ENCODE data around the gene UGT1A5.

Gene UGT1A5

DNA sequence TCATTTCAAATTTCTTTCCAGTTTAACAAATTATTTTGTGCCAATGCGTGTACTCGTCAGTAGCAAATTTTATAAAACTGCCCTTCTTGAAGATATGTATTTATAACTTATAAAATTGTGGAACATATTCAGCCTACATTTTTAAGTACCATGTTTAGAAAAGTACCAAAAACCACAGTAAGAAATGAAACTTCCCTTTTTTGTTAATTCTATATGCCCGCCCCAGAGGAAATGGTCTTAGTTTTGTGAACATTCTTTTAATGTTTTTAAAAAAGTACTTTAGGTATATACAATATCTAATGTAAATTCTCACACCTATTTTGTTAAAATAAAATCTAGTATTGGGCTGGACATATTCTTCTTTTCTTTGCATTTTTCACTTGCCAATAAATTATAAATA is 39.8 kb upstream of the UGT1A5 start:
- no peak overlapping the region for H3K27ac ChIP-seq (ENCODE audit: extremely low read depth, low read depth, low read length)
- H3K4me3 ChIP-seq (ENCODE audit: low read depth, low read length) = no peak overlapping the region
- TF ChIP-seq GLIS2 (tag by site-specific recombination; IDR thresholded peaks at IDR 0.05) (no peak), OVOL3 (tag by site-specific recombination; IDR thresholded peaks at IDR 0.05) (no peak), ZNF768 (tag by site-specific recombination; IDR thresholded peaks at IDR 0.05) (no peak), KLF7 (tag by site-specific recombination; IDR thresholded peaks at IDR 0.05; ENCODE audit: borderline replicate concordance) (no peak), SCRT2 (tag by site-specific recombination; IDR thresholded peaks at IDR 0.05) (no peak), ZNF621 (tag by site-specific recombination; IDR thresholded peaks at IDR 0.05) (no peak), WT1 (tag by site-specific recombination; IDR thresholded peaks at IDR 0.05) (no peak), ZFP41 (tag by site-specific recombination; IDR thresholded peaks at IDR 0.05; ENCODE audit: borderline replicate concordance) (no peak), ZNF571 (tag by site-specific recombination; IDR thresholded peaks at IDR 0.05) (no peak), ZNF510 (tag by site-specific recombination; IDR thresholded peaks at IDR 0.05; ENCODE audit: insufficient replicate concordance) (no peak), ZBTB7A (tag by site-specific recombination; IDR thresholded peaks at IDR 0.05; ENCODE audit: low read depth) (no peak)
- TF ChIP-seq, protein P1, sequence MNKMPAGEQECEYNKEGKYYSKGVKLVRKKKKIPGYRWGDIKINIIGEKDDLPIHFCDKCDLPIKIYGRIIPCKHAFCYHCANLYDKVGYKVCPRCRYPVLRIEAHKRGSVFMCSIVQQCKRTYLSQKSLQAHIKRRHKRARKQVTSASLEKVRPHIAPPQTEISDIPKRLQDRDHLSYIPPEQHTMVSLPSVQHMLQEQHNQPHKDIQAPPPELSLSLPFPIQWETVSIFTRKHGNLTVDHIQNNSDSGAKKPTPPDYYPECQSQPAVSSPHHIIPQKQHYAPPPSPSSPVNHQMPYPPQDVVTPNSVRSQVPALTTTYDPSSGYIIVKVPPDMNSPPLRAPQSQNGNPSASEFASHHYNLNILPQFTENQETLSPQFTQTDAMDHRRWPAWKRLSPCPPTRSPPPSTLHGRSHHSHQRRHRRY (tag by site-specific recombination; IDR thresholded peaks at IDR 0.05) = no peak
- TF ChIP-seq, protein P2, sequence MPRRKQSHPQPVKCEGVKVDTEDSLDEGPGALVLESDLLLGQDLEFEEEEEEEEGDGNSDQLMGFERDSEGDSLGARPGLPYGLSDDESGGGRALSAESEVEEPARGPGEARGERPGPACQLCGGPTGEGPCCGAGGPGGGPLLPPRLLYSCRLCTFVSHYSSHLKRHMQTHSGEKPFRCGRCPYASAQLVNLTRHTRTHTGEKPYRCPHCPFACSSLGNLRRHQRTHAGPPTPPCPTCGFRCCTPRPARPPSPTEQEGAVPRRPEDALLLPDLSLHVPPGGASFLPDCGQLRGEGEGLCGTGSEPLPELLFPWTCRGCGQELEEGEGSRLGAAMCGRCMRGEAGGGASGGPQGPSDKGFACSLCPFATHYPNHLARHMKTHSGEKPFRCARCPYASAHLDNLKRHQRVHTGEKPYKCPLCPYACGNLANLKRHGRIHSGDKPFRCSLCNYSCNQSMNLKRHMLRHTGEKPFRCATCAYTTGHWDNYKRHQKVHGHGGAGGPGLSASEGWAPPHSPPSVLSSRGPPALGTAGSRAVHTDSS (tag by site-specific recombination; IDR thresholded peaks at IDR 0.05) = no peak
- ChIA-PET POLR2A (no interaction called here), CTCF (no interaction called here)
- peaks cover 4% of the 10 kb centered on the region; the same call in 1 of the 2 replicates for H3K4me1 ChIP-seq (ENCODE audit: control insufficient read depth, insufficient read depth, low read length)
- no peaks in the 10 kb centered on the region for H3K36me3 ChIP-seq (ENCODE audit: control insufficient read depth in 2 of 2, insufficient read depth in 1 of 2, low read length in 2 of 2)
- no peaks in the 10 kb centered on the region for H3K9me3 ChIP-seq (ENCODE audit: control insufficient read depth, insufficient read depth, low read depth, low read length)

DNA sequence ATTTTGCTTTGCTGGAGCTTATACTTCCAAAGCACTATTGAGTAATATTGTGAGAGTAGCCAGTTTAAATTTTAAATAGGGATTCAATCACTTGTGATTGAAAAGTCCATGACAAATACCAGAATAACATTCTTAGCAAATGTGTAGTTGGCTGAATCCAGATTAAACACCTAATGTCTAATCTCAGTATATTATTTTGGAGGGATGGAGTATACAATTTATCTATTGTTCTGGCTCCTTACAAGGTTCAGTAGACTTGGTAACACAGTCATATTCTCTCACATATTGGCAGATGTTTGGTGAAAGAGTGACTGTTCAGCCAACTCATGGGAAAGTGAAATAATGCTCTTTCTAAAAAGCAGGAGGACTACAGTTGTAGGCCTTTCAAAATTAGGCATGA is 38.8 kb upstream of the UGT1A5 start:
- Histone ChIP-seq H3K4me1 (ENCODE audit: control insufficient read depth, insufficient read depth, low read length) (peaks cover 4% of the 10 kb centered on the region; the same call in 1 of the 2 replicates), H3K27ac (ENCODE audit: extremely low read depth, low read depth, low read length) (no peak overlapping the region), H3K36me3 (ENCODE audit: control insufficient read depth in 2 of 2, insufficient read depth in 1 of 2, low read length in 2 of 2) (no peaks in the 10 kb centered on the region), H3K4me3 (ENCODE audit: low read depth, low read length) (no peak overlapping the region), H3K9me3 (ENCODE audit: control insufficient read depth, insufficient read depth, low read depth, low read length) (no peaks in the 10 kb centered on the region)
- POLR2A ChIA-PET = no interaction called here
- CTCF ChIA-PET = no interaction called here
- no peak for TF ChIP-seq ZNF585B (tag by site-specific recombination; IDR thresholded peaks at IDR 0.05)
- no peak for TF ChIP-seq ZIC2 (tag by site-specific recombination; IDR thresholded peaks at IDR 0.05)
- no peak for TF ChIP-seq ZNF621 (tag by site-specific recombination; IDR thresholded peaks at IDR 0.05)
- no peak for TF ChIP-seq ZEB2 (tag by site-specific recombination; IDR thresholded peaks at IDR 0.05)
- TF ChIP-seq EGR2 (tag by site-specific recombination; IDR thresholded peaks at IDR 0.05; ENCODE audit: low read depth) = no peak
- no peak for TF ChIP-seq ZBTB17 (tag by site-specific recombination; IDR thresholded peaks at IDR 0.05)
- TF ChIP-seq ZFP69B (tag by site-specific recombination; IDR thresholded peaks at IDR 0.05) = no peak
- TF ChIP-seq, protein P3, sequence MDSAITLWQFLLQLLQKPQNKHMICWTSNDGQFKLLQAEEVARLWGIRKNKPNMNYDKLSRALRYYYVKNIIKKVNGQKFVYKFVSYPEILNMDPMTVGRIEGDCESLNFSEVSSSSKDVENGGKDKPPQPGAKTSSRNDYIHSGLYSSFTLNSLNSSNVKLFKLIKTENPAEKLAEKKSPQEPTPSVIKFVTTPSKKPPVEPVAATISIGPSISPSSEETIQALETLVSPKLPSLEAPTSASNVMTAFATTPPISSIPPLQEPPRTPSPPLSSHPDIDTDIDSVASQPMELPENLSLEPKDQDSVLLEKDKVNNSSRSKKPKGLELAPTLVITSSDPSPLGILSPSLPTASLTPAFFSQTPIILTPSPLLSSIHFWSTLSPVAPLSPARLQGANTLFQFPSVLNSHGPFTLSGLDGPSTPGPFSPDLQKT (IDR thresholded peaks at IDR 0.05; ENCODE audit: borderline replicate concordance, low read depth, low read length) = no peak
- TF ChIP-seq, protein P4, sequence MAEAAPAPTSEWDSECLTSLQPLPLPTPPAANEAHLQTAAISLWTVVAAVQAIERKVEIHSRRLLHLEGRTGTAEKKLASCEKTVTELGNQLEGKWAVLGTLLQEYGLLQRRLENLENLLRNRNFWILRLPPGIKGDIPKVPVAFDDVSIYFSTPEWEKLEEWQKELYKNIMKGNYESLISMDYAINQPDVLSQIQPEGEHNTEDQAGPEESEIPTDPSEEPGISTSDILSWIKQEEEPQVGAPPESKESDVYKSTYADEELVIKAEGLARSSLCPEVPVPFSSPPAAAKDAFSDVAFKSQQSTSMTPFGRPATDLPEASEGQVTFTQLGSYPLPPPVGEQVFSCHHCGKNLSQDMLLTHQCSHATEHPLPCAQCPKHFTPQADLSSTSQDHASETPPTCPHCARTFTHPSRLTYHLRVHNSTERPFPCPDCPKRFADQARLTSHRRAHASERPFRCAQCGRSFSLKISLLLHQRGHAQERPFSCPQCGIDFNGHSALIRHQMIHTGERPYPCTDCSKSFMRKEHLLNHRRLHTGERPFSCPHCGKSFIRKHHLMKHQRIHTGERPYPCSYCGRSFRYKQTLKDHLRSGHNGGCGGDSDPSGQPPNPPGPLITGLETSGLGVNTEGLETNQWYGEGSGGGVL (tag by site-specific recombination; IDR thresholded peaks at IDR 0.05) = no peak
- TF ChIP-seq, protein P5, sequence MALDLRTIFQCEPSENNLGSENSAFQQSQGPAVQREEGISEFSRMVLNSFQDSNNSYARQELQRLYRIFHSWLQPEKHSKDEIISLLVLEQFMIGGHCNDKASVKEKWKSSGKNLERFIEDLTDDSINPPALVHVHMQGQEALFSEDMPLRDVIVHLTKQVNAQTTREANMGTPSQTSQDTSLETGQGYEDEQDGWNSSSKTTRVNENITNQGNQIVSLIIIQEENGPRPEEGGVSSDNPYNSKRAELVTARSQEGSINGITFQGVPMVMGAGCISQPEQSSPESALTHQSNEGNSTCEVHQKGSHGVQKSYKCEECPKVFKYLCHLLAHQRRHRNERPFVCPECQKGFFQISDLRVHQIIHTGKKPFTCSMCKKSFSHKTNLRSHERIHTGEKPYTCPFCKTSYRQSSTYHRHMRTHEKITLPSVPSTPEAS (tag by site-specific recombination; IDR thresholded peaks at IDR 0.05) = no peak
- no peak for TF ChIP-seq ZNF677 (tag by site-specific recombination; IDR thresholded peaks at IDR 0.05)
- no peak for TF ChIP-seq SCRT2 (tag by site-specific recombination; IDR thresholded peaks at IDR 0.05)
- TF ChIP-seq, protein P6, sequence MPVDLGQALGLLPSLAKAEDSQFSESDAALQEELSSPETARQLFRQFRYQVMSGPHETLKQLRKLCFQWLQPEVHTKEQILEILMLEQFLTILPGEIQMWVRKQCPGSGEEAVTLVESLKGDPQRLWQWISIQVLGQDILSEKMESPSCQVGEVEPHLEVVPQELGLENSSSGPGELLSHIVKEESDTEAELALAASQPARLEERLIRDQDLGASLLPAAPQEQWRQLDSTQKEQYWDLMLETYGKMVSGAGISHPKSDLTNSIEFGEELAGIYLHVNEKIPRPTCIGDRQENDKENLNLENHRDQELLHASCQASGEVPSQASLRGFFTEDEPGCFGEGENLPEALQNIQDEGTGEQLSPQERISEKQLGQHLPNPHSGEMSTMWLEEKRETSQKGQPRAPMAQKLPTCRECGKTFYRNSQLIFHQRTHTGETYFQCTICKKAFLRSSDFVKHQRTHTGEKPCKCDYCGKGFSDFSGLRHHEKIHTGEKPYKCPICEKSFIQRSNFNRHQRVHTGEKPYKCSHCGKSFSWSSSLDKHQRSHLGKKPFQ (tag by site-specific recombination; IDR thresholded peaks at IDR 0.05) = no peak
- no peak for TF ChIP-seq ZNF544 (tag by site-specific recombination; IDR thresholded peaks at IDR 0.05)
- TF ChIP-seq, protein P7, sequence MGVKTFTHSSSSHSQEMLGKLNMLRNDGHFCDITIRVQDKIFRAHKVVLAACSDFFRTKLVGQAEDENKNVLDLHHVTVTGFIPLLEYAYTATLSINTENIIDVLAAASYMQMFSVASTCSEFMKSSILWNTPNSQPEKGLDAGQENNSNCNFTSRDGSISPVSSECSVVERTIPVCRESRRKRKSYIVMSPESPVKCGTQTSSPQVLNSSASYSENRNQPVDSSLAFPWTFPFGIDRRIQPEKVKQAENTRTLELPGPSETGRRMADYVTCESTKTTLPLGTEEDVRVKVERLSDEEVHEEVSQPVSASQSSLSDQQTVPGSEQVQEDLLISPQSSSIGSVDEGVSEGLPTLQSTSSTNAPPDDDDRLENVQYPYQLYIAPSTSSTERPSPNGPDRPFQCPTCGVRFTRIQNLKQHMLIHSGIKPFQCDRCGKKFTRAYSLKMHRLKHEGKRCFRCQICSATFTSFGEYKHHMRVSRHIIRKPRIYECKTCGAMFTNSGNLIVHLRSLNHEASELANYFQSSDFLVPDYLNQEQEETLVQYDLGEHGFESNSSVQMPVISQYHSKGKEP (tag by site-specific recombination; IDR thresholded peaks at IDR 0.05) = no peak
- TF ChIP-seq GLIS1 (tag by site-specific recombination; IDR thresholded peaks at IDR 0.05) = no peak

All from HEK293 (cell line).